A673 (cell line): ENCODE measurements around the gene MYO1C. TPM values are rescaled to one million over a fixed set of nuclear protein-coding genes. Genes with fewer than 3 reads are reported as not detected.

Experiments used
- BruUV-seq: library from RNA; stranded (reverse); fragments of 400-500 nt; replicated peaks from 2 replicates; lab custom pipeline; 2021; lab: Mats Ljungman, UMichigan
- CTCF ChIA-PET: fragments of 300-600 bp; sonication (Branson Sonifier 250); formaldehyde crosslinking; loops from one replicate; lab custom pipeline; 2022; ENCODE audit warnings: antibody characterized with exemption; lab: Charles Lee
- POLR2A ChIA-PET: fragments of 300-600 bp; sonication (Branson Sonifier 250); formaldehyde crosslinking; loops from one replicate; lab custom pipeline; 2022; ENCODE audit warnings: antibody characterized with exemption; ENCODE audit not compliant: low non-redundant PET; lab: Charles Lee
- DNase-seq: peaks from one replicate; pipeline ENCODE4 v3.0.0-alpha.2; 2015; ENCODE audit warnings: low spot score
- H3K27ac ChIP-seq: fragments of 200-600 bp; sonication (generic); 2 replicates; pipeline ENCODE4 v1.5.1; 2016; ENCODE audit warnings: mixed run types, low read depth, mild to moderate bottlenecking, mixed read lengths, antibody characterized with exemption, low read length; ENCODE audit not compliant: poor library complexity, severe bottlenecking
- H3K27me3 ChIP-seq: fragments of 200-600 bp; sonication (generic); replicated peaks from 2 replicates; pipeline ENCODE4 v1.6.1; 2017; ENCODE audit warnings: mixed run types, low read depth, mild to moderate bottlenecking, mixed read lengths, antibody characterized with exemption, low read length; ENCODE audit not compliant: insufficient read depth, poor library complexity
- H3K36me3 ChIP-seq: fragments of 200-600 bp; sonication (generic); 2 replicates; pipeline ENCODE4 v1.6.1; 2016; ENCODE audit warnings: mixed run types, mild to moderate bottlenecking, mixed read lengths, antibody characterized with exemption, low read length; ENCODE audit not compliant: insufficient read depth, poor library complexity, severe bottlenecking
- H3K4me1 ChIP-seq: fragments of 200-600 bp; sonication (generic); 2 replicates; pipeline ENCODE4 v1.6.1; 2017; ENCODE audit warnings: mixed run types, mild to moderate bottlenecking, mixed read lengths, antibody characterized with exemption, low read length; ENCODE audit not compliant: insufficient read depth, poor library complexity, severe bottlenecking
- H3K4me3 ChIP-seq: fragments of 200-600 bp; sonication (generic); 2 replicates; pipeline ENCODE4 v1.5.1; 2016; ENCODE audit warnings: low read depth, mixed run types, mild to moderate bottlenecking, mixed read lengths, low read length; ENCODE audit not compliant: poor library complexity, severe bottlenecking
- H3K9me3 ChIP-seq: fragments of 200-600 bp; sonication (generic); 2 replicates; pipeline ENCODE4 v1.6.1; 2016; ENCODE audit warnings: mixed run types, low read depth, mild to moderate bottlenecking, mixed read lengths, antibody characterized with exemption, low read length; ENCODE audit not compliant: poor library complexity, severe bottlenecking
- EZH2 ChIP-seq: fragments of 200-600 bp; sonication (generic); IDR thresholded peaks from 2 replicates; pipeline ENCODE4 v1.6.1; 2017; ENCODE audit warnings: borderline replicate concordance, low read depth, mild to moderate bottlenecking, mixed read lengths, antibody characterized with exemption, low read length; ENCODE audit not compliant: poor library complexity, severe bottlenecking
- intact Hi-C: fragments of 100-400 bp; cut with micrococcal nuclease; formaldehyde crosslinking; loops from one replicate; pipeline ENCODE4 v1.10.0; 2022; ENCODE audit not compliant: unreplicated experiment
- total RNA-seq: library from RNA; stranded (reverse); gene quantifications from 2 replicates; pipeline ENCODE4 v1.2.3, GENCODE V29; 2021
- TF ChIP-seq, protein P1 (sequence below): fragments of 300-800, 200-600 bp; sonication (generic); conservative IDR thresholded peaks from 2 replicates; pipeline ENCODE4 v1.5.1; 2017; ENCODE audit warnings: low read depth, mild to moderate bottlenecking, antibody characterized with exemption, low read length, moderate library complexity, mixed read lengths

The MYO1C gene
- total RNA-seq, 1 experiment from 2014 or later = 103 TPM

DNA sequence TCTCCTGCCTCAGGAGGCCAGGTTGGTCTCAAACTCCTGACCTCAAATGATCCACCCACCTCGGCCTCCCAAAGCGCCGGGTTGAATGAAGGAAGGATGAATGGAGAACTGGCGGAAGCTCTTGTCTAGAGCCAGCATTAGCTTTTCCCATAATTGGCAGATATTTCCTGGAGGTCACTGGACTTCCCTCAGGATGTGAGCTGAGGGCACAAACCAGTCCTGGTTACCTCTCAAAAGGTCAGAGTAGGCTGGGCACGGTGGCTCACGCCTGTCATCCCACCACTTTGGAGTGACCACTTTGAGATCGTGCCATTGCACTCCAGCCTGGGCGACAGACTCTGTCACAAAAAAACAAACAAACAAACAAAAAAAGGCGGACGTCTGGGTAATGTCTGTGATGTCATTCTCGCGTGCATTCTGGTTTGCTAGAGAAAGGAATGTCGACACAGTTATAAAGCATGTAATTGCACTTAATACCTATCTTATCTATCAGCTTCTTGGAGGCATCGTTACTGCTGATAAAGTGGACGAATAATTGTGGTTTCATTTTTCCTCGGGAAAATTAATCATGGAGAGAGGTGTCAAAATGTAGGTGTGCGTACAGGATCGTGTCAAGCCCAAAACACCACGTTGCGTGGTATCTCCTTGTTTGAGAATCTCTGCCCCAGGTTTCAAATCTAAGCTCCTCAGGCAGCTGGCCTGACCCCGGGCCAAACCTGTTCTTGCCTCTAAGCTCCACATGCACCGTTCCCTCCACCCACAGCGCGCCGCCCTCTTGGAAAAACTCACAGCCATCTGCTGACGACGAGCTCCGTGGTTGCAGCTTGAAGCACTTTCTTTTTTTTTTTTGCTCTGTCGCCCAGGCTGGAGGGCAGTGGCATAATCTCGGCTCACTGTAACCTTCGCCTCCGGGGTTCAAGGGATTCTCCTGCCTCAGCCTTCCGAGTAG, 30.0 kb downstream of the MYO1C start:
- POLR2A ChIA-PET = interaction anchor here (0.6 to 1.0 kb wide), 2 partner anchors 73 to 284 kb away, joined by 8 read pairs; no protein-coding TSS in a partner anchor
- H3K9me3 ChIP-seq = no peaks in the 10 kb centered on the region
- BruUV-seq = TSS peak; percentile 82
- H3K27ac ChIP-seq = peak overlapping the region; percentile 91
- TF ChIP-seq EZH2 = no peak
- TF ChIP-seq, protein P1, sequence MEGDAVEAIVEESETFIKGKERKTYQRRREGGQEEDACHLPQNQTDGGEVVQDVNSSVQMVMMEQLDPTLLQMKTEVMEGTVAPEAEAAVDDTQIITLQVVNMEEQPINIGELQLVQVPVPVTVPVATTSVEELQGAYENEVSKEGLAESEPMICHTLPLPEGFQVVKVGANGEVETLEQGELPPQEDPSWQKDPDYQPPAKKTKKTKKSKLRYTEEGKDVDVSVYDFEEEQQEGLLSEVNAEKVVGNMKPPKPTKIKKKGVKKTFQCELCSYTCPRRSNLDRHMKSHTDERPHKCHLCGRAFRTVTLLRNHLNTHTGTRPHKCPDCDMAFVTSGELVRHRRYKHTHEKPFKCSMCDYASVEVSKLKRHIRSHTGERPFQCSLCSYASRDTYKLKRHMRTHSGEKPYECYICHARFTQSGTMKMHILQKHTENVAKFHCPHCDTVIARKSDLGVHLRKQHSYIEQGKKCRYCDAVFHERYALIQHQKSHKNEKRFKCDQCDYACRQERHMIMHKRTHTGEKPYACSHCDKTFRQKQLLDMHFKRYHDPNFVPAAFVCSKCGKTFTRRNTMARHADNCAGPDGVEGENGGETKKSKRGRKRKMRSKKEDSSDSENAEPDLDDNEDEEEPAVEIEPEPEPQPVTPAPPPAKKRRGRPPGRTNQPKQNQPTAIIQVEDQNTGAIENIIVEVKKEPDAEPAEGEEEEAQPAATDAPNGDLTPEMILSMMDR = no peak
- H3K36me3 ChIP-seq = peaks cover 17% of the 10 kb centered on the region
- CTCF ChIA-PET = interaction anchor here (0.5 to 1.0 kb wide), 2 partner anchors 53 to 187 kb away, joined by 5 read pairs; partner anchors contain the start of gene INPP5K
- intact Hi-C loops = no loop called here
- peak overlapping the region; percentile 45 for H3K4me3 ChIP-seq
- H3K4me1 ChIP-seq = peaks cover 17% of the 10 kb centered on the region
- peak; percentile 51 for DNase-seq
- H3K27me3 ChIP-seq = no peaks in the 10 kb centered on the region

DNA sequence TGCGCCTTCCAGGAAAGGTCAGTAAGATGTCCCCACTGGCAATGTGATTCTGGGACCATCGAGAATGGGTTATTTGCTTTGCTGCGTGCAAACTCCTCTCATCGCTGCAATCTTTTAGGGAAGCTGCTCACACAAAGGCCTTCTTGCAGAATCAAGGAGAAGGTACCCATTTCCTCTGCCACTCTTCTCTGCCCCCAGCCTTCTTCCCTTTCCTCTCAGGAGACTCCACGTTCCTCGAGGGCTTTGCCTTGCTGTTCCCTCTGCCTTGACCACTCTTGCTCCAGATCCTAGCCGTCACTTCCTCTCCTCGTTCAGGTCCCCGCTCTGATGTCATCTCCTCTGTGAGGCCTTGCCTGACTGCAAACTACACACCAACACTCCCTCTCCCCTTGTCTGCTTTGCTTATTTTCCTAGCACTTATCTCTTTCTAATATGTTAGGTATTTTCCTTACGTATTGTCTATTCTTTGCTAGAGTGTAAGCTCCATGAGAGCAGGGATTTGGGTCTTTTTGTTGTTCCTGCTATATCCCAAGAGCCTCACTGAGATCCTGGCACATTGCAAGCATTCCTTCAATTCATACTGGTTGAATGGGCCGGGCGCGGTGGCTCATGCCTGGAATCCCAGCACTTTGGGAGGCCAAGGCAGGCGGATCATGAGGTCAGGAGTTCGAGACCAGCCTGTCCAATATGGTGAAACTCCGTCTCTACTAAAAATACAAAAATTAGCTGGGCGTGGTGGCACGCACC, 31.1 kb downstream of the MYO1C start:
- POLR2A ChIA-PET = interaction anchor here (0.6 to 0.7 kb wide), 2 partner anchors 44 to 283 kb away, joined by 4 to 8 read pairs; no protein-coding TSS in a partner anchor
- TSS peak; percentile 43 for BruUV-seq
- CTCF ChIA-PET = no interaction called here

DNA sequence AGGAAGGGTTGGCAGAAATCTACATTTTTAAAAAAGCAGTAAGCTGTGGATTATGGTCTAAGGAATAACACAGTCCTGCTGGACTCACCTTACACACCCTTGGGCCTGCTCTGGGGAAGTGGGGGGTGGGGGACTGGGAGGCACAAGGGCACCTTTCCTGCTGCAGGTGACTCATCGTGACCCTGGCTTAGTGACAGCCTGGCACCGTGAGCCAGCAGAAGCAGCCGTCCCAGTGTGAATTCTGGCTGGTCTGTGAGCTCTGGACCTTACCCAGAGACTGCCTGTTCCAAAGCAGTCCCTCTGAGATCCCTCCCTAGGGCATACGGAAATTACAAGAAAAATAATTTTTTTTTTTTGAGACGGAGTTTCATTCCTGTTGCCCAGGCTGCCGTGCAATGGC, 32.3 kb downstream of the MYO1C start:
- Histone ChIP-seq H3K27me3 (no peaks in the 10 kb centered on the region), H3K27ac (peak overlapping the region; percentile 10), H3K4me3 (no peak overlapping the region), H3K36me3 (peaks cover 11% of the 10 kb centered on the region), H3K9me3 (no peaks in the 10 kb centered on the region), H3K4me1 (peaks cover 17% of the 10 kb centered on the region)
- no peak for DNase-seq
- BruUV-seq = no TSS peak
- POLR2A ChIA-PET = interaction anchor here (0.5 to 0.7 kb wide), 2 partner anchors 43 to 91 kb away, joined by 4 read pairs; no protein-coding TSS in a partner anchor
- TF ChIP-seq, protein P1 = no peak
- CTCF ChIA-PET = no interaction called here
- intact Hi-C loops = no loop called here

More for the DNA sequence above, 31.1 kb downstream of the MYO1C start:
- no peak for DNase-seq
- H3K4me1 ChIP-seq = peaks cover 17% of the 10 kb centered on the region
- H3K36me3 ChIP-seq = peaks cover 11% of the 10 kb centered on the region
- TF ChIP-seq, protein P1 = no peak
- TF ChIP-seq EZH2 = no peak
- H3K27me3 ChIP-seq = no peaks in the 10 kb centered on the region
- no peak overlapping the region for H3K4me3 ChIP-seq
- H3K9me3 ChIP-seq = no peaks in the 10 kb centered on the region
- peak overlapping the region; percentile 18 for H3K27ac ChIP-seq
- intact Hi-C loops = no loop called here
